HG03064 (cell line): ENCODE measurements around the gene LCAT.
A peak's percentile ranks its signal among the peaks of the same experiment; 100 is the strongest.
"Not testable (repeated sequence)": the region's sequence is repeated elsewhere in the genome, so short reads cannot be mapped to it uniquely, and the experiment has no call there.

Experiments
- ATAC-seq: cut with Tn5 transposase; IDR thresholded peaks from one replicate; pipeline ENCODE4 v1.9.1; 2021; ENCODE audit warnings: low read depth; ENCODE audit not compliant: unreplicated experiment

The LCAT gene

GRCh38 chr16:67915496-67915769 lies 28.5 kb downstream of the LCAT start:
- not testable (repeated sequence) for ATAC-seq

DNA sequence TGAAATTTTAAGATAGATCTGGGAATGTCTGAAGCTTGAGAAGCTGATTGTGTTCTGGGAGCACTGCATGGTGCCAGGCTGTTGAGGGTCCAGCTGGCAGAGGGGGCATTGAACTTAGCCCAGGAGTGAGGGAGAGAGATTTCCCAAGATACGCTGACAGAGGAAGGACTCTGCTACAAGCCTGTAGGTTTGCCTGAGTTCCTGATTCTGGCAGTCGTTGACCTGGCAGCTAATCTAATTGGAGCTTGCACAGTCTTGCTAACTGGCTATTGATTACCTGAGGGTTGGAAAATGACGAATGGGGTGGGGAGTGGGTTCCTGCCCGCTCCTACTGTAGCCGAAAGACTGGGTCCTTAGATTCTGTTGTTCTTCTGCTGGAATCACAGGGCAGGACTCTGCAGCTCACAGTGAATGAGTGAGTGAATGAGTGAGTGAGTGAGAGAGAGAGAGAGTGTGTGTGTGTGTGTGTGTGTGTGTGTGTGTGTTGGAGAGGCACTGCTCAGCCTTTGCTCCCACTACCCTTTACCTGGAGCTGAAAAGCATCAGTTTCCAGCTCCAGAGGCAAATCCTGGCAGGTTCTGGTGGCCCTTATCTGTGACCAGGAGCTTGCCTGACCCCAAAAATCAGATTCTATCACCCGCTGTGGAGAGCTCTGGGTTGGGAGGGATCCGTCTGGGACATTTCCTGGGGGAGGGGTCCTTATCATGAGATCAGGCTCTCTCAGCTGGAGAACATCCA lies 29.0 kb downstream of the LCAT start:
- ATAC-seq: no peak

GRCh38 chr16:67910158-67910557 lies 33.8 kb downstream of the LCAT start:
- no peak for ATAC-seq

- ATAC-seq: no peak
Observed at GRCh38 chr16:67909056-67909742, 34.7 kb downstream of the LCAT start.

GRCh38 chr16:67907397-67908180 lies 36.3 kb downstream of the LCAT start:
- ATAC-seq: no peak

DNA sequence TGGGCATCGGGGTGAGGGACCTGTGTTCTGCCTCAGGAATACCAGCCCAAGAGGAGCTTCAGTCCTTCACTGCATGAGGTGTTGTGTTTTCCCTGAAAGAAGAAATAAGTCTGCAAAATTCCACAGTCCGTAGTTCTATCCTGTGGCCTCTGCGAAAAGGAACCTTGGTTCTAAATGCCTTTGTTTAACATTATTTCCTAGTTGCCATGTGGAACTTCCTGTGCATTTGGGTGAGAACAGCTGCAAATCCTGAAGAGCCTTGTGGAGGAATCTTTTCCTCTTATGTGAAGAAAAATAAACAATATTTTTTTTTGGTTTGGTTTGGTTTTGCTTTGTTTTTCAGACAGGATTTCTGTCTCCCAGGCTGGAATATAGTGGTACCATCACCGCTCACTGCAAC lies 41.1 kb downstream of the LCAT start:
- no peak for ATAC-seq

- ATAC-seq: no peak
Observed at GRCh38 chr16:67901734-67902133, 42.2 kb downstream of the LCAT start.

GRCh38 chr16:67897231-67897630 lies 46.7 kb downstream of the LCAT start:
- ATAC-seq: no peak

GRCh38 chr16:67893743-67894399 lies 50.0 kb downstream of the LCAT start:
- no peak for ATAC-seq

GRCh38 chr16:67892899-67893742 lies 50.8 kb downstream of the LCAT start, which contains the start of gene PSKH1:
PSKH1 (plus strand) TSS chr16:67893254; CDS start chr16:67908750, 15,496 bp downstream.
- peak; percentile 83 for ATAC-seq

DNA sequence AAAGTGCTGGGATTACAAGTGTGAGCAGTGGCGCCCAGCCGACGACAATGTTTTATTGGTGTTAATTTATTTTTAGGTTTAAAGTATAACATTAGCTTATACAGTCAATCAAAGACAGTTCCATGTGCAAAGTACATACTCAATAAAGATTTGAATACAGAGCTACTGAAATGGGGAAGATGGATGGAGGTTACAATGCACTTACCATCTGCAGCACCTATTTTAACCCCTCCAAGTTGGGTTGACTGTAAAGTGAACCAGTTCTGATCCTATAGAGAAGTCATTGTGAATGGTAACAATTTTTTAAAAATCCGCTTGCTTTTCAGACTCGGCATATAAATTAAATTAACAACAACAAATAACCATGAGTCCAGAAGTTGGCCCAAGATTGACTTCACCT lies 51.5 kb downstream of the LCAT start:
- no peak for ATAC-seq
